H9 (cell line): ENCODE measurements around the gene STK10. TPM values are rescaled to one million over a fixed set of nuclear protein-coding genes. Genes with fewer than 3 reads are reported as not detected.
A peak's percentile ranks its signal among the peaks of the same experiment; 100 is the strongest.

ENCODE experiments used
- DNase-seq: peaks from one replicate; pipeline ENCODE4 v3.0.0-alpha.2; 2017
- H2AFZ ChIP-seq: one replicate; pipeline ENCODE4 v1.6.1; 2013; ENCODE audit warnings: mild to moderate bottlenecking, low read length, control low read depth, moderate library complexity
- H2AK5ac ChIP-seq: 2 replicates; pipeline ENCODE4 v1.6.1; 2013; ENCODE audit warnings: low read length, control low read depth, mixed read lengths; ENCODE audit not compliant: insufficient read length
- H2BK120ac ChIP-seq: one replicate; pipeline ENCODE4 v1.6.1; 2013; ENCODE audit warnings: low read depth, mild to moderate bottlenecking, low read length, control low read depth, inconsistent platforms; ENCODE audit not compliant: poor library complexity, severe bottlenecking
- H2BK12ac ChIP-seq: 2 replicates; pipeline ENCODE4 v1.6.1; 2013; ENCODE audit warnings: low read length, control low read depth, mixed read lengths, low read depth; ENCODE audit not compliant: insufficient read length
- H2BK15ac ChIP-seq: 2 replicates; pipeline ENCODE4 v1.6.1; 2013; ENCODE audit warnings: low read depth, low read length, control low read depth
- H2BK20ac ChIP-seq: one replicate; pipeline ENCODE4 v1.6.1; 2013; ENCODE audit warnings: low read depth, mild to moderate bottlenecking, low read length, control low read depth, inconsistent platforms; ENCODE audit not compliant: poor library complexity, severe bottlenecking
- H2BK5ac ChIP-seq: 2 replicates; pipeline ENCODE4 v1.6.1; 2013; ENCODE audit warnings: low read length, control low read depth, mixed read lengths; ENCODE audit not compliant: insufficient read length
- H3K14ac ChIP-seq: 2 replicates; pipeline ENCODE4 v1.6.1; 2013; ENCODE audit warnings: low read length, control low read depth; ENCODE audit not compliant: insufficient read depth
- H3K18ac ChIP-seq: 2 replicates; pipeline ENCODE4 v1.6.1; 2013; ENCODE audit warnings: low read depth, mild to moderate bottlenecking, mixed read lengths, low read length, control low read depth; ENCODE audit not compliant: insufficient read length
- H3K23ac ChIP-seq: 2 replicates; pipeline ENCODE4 v1.6.1; 2013; ENCODE audit warnings: low read length, control low read depth, mixed read lengths, low read depth; ENCODE audit not compliant: insufficient read length
- H3K23me2 ChIP-seq: 2 replicates; pipeline ENCODE4 v1.6.1; 2013; ENCODE audit warnings: low read depth, mild to moderate bottlenecking, mixed read lengths, low read length, control low read depth; ENCODE audit not compliant: insufficient read length, poor library complexity, severe bottlenecking
- H3K27ac ChIP-seq: 2 replicates; pipeline ENCODE4 v1.5.1; 2013; ENCODE audit warnings: low read length, control low read depth, mixed read lengths, low read depth; ENCODE audit not compliant: insufficient read length
- H3K27me3 ChIP-seq: 2 replicates; pipeline ENCODE4 v1.6.1; 2013; ENCODE audit warnings: low read length, control low read depth, inconsistent platforms; ENCODE audit not compliant: insufficient read depth
- H3K4ac ChIP-seq: 2 replicates; pipeline ENCODE4 v1.6.1; 2013; ENCODE audit warnings: low read depth, mild to moderate bottlenecking, control low read depth, inconsistent platforms, low read length, moderate library complexity
- H3K4me1 ChIP-seq: 2 replicates; pipeline ENCODE4 v1.6.1; 2013; ENCODE audit warnings: low read length, control low read depth, inconsistent platforms; ENCODE audit not compliant: insufficient read depth
- H3K4me2 ChIP-seq: 2 replicates; pipeline ENCODE4 v1.6.1; 2013; ENCODE audit warnings: low read length, control low read depth, mixed read lengths; ENCODE audit not compliant: insufficient read length, insufficient read depth
- H3K56ac ChIP-seq: 2 replicates; pipeline ENCODE4 v1.6.1; 2013; ENCODE audit warnings: low read depth, mild to moderate bottlenecking, mixed read lengths, low read length, control low read depth; ENCODE audit not compliant: insufficient read length
- H3K79me1 ChIP-seq: 2 replicates; pipeline ENCODE4 v1.6.1; 2013; ENCODE audit warnings: low read depth, mild to moderate bottlenecking, moderate library complexity, low read length, control low read depth, inconsistent platforms; ENCODE audit not compliant: insufficient read depth, poor library complexity, severe bottlenecking
- H3K79me2 ChIP-seq: 2 replicates; pipeline ENCODE4 v1.6.1; 2013; ENCODE audit warnings: low read length, control low read depth, inconsistent platforms; ENCODE audit not compliant: insufficient read depth
- H3K9ac ChIP-seq: 2 replicates; pipeline ENCODE4 v1.6.1; 2013; ENCODE audit warnings: low read length, control low read depth, mixed read lengths; ENCODE audit not compliant: insufficient read length; ENCODE audit errors: extremely low read depth
- H3K9me3 ChIP-seq: one replicate; pipeline ENCODE4 v1.6.1; 2013; ENCODE audit warnings: low read depth, low read length, inconsistent platforms; ENCODE audit not compliant: control insufficient read depth
- H3T11ph ChIP-seq: one replicate; pipeline ENCODE4 v1.6.1; 2013; ENCODE audit warnings: mild to moderate bottlenecking, low read length, control low read depth, inconsistent platforms
- H4K20me1 ChIP-seq: one replicate; pipeline ENCODE4 v1.6.1; 2013; ENCODE audit not compliant: control insufficient read depth, insufficient read length, insufficient read depth
- H4K5ac ChIP-seq: 2 replicates; pipeline ENCODE4 v1.6.1; 2013; ENCODE audit warnings: low read depth, mild to moderate bottlenecking, mixed read lengths, low read length, control low read depth; ENCODE audit not compliant: insufficient read length
- H4K8ac ChIP-seq: replicated peaks from 2 replicates; pipeline ENCODE4 v1.6.1; 2013; ENCODE audit warnings: low read length, control low read depth, mixed read lengths, low read depth; ENCODE audit not compliant: insufficient read length
- H4K91ac ChIP-seq: 2 replicates; pipeline ENCODE4 v1.6.1; 2013; ENCODE audit warnings: low read depth, mild to moderate bottlenecking, moderate library complexity, mixed read lengths, low read length, control low read depth; ENCODE audit not compliant: insufficient read length
- H3K27ac Mint-ChIP-seq, 3 experiments: 2 replicates in 2 of 3; 3 replicates in 1 of 3; pipeline ENCODE4 v1.8.0; 2020 to 2021; ENCODE audit warnings: mixed read lengths in 3 of 3, mild to moderate bottlenecking in 1 of 3, moderate library complexity in 1 of 3
- H3K27me3 Mint-ChIP-seq: 2 replicates; pipeline ENCODE4 v1.8.0; 2021; ENCODE audit warnings: low read depth, mild to moderate bottlenecking, moderate library complexity, mixed read lengths
- H3K36me3 Mint-ChIP-seq, 3 experiments: 2 replicates in 2 of 3; 3 replicates in 1 of 3; pipeline ENCODE4 v1.8.0; 2020 to 2021; ENCODE audit warnings: low read depth in 3 of 3, mixed read lengths in 3 of 3; ENCODE audit not compliant: insufficient read depth in 1 of 3
- H3K4me1 Mint-ChIP-seq, 2 experiments: 2 replicates each; pipeline ENCODE4 v1.8.0; 2020; ENCODE audit warnings: mixed read lengths in 2 of 2
- H3K4me3 Mint-ChIP-seq, 2 experiments: 2 replicates in 1 of 2; 3 replicates in 1 of 2; pipeline ENCODE4 v1.8.0; 2020 to 2021; ENCODE audit warnings: mild to moderate bottlenecking in 2 of 2, mixed read lengths in 2 of 2, moderate library complexity in 1 of 2
- H3K9me3 Mint-ChIP-seq, 2 experiments: 2 replicates in 1 of 2; 3 replicates in 1 of 2; pipeline ENCODE4 v1.8.0; 2020; ENCODE audit warnings: mild to moderate bottlenecking in 2 of 2, mixed read lengths in 2 of 2, moderate library complexity in 1 of 2
- CTCF ChIP-seq: fragments of 200-600 bp; sonication (generic); conservative IDR thresholded peaks from 3 replicates; pipeline ENCODE4 v1.8.0; 2021; ENCODE audit warnings: antibody characterized with exemption, mild to moderate bottlenecking
- WGBS: extraction: QIAGEN DNeasy Blood & Tissue Kit; methylation state at CpG from one replicate; pipeline ENCODE4 v1.1.7; 2013; ENCODE audit warnings: missing lambda C conversion rate, low lambda C conversion rate, mixed read lengths; ENCODE audit not compliant: insufficient read length; ENCODE audit errors: extremely low coverage; 5-methylcytosine and 5-hydroxymethylcytosine counted together
- total RNA-seq: library from RNA; stranded (reverse); gene quantifications from 2 replicates; pipeline ENCODE4 v1.2.1, GENCODE V29; 2021

Gene STK10
- total RNA-seq, 1 experiment from 2014 or later, result 14.6 TPM

GRCh38 chr5:172168311-172168710 lies 19.7 kb downstream of the STK10 start:
- Histone ChIP-seq H2AFZ (no peak overlapping the region), H2BK20ac (no peak overlapping the region), H3K4ac (no peak overlapping the region; the same call in 1 of the 2 replicates), H3K4me2 (no peak overlapping the region), H2BK12ac (no peak overlapping the region), H3K4me1 (no peaks in the 10 kb centered on the region), H3K14ac (no peak overlapping the region), H2AK5ac (no peak overlapping the region), H3K9me3 (no peaks in the 10 kb centered on the region), H3K27ac (no peak overlapping the region), H3K23ac (no peak overlapping the region), H3K9ac (no peak overlapping the region), H4K91ac (no peak overlapping the region), H3K27me3 (no peaks in the 10 kb centered on the region), H2BK5ac (no peak overlapping the region), H4K8ac (no peak overlapping the region), H3K79me2 (no peaks in the 10 kb centered on the region), H4K20me1 (no peaks in the 10 kb centered on the region), H2BK15ac (no peak overlapping the region), H2BK120ac (no peak overlapping the region), H3K56ac (no peak overlapping the region), H3K79me1 (no peaks in the 10 kb centered on the region), H3T11ph (no peak overlapping the region), H3K18ac (no peak overlapping the region), H3K23me2 (no peaks in the 10 kb centered on the region), H4K5ac (no peak overlapping the region)
- Mint-ChIP-seq H3K9me3 (no peaks in the 10 kb centered on the region), H3K27me3 (no peaks in the 10 kb centered on the region; the same call in 1 of the 2 replicates), H3K27ac (peak overlapping the region in 1 of 3 experiments; percentile 4; a peak in 2 of 7 replicates), H3K4me3 (no peak overlapping the region), H3K36me3 (no peaks in the 10 kb centered on the region; a peak in 1 of 7 replicates), H3K4me1 (peaks cover 20% of the 10 kb centered on the region in 2 experiments)
- TF ChIP-seq CTCF, result no peak
- DNase-seq, result no peak
- no CpG with 5 or more reads among the region's 8 CpGs for WGBS
